ENCODE data around the gene GLTP. TPM values are rescaled to one million over a fixed set of nuclear protein-coding genes. Genes with fewer than 3 reads are reported as not detected.

Gene GLTP
- total RNA-seq, 1 experiment from 2014 or later, result 25.8 TPM

- TF ChIP-seq, protein P1, sequence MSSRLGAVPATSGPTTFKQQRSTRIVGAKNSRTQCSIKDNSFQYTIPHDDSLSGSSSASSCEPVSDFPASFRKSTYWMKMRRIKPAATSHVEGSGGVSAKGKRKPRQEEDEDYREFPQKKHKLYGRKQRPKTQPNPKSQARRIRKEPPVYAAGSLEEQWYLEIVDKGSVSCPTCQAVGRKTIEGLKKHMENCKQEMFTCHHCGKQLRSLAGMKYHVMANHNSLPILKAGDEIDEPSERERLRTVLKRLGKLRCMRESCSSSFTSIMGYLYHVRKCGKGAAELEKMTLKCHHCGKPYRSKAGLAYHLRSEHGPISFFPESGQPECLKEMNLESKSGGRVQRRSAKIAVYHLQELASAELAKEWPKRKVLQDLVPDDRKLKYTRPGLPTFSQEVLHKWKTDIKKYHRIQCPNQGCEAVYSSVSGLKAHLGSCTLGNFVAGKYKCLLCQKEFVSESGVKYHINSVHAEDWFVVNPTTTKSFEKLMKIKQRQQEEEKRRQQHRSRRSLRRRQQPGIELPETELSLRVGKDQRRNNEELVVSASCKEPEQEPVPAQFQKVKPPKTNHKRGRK (CRISPR knock-in tag; IDR thresholded peaks at IDR 0.05; ENCODE audit: borderline replicate concordance), result no peak
- TF ChIP-seq ZNF416 (CRISPR knock-in tag; IDR thresholded peaks at IDR 0.05) (no peak), FOXP4 (CRISPR knock-in tag; IDR thresholded peaks at IDR 0.05) (no peak)
These were observed 39.1 kb upstream of the GLTP start (continued) for GRCh38 chr12:109919456-109919855.

- no peaks in the 10 kb centered on the region; the same call in 1 of the 2 replicates for H3K27me3 Mint-ChIP-seq (ENCODE audit: low read depth)
- CTCF ChIA-PET, result interaction anchor here (1.0 kb wide), 1 partner anchor 12 kb away, joined by 3 read pairs; no protein-coding TSS in a partner anchor
- no peak for ATAC-seq
- H3K4me1 Mint-ChIP-seq, result peaks cover 10% of the 10 kb centered on the region; the same call in 1 of the 2 replicates
- no peak overlapping the region for H3K27ac Mint-ChIP-seq
- H3K36me3 Mint-ChIP-seq, result peaks cover 36% of the 10 kb centered on the region
- POLR2A ChIA-PET, result no interaction called here
- no peak for DNase-seq (ENCODE audit: low spot score)
- no peak overlapping the region for H3K4me3 Mint-ChIP-seq
- H3K9me3 Mint-ChIP-seq, result peaks cover 5% of the 10 kb centered on the region; the same call in 1 of the 2 replicates
- TF ChIP-seq CBFB (CRISPR knock-in tag; IDR thresholded peaks at IDR 0.05; ENCODE audit: low read depth) (no peak), ZBTB21 (CRISPR knock-in tag; IDR thresholded peaks at IDR 0.05; ENCODE audit: borderline replicate concordance) (no peak), ZBTB43 (CRISPR knock-in tag; IDR thresholded peaks at IDR 0.05) (no peak), FOXJ3 (CRISPR knock-in tag; IDR thresholded peaks at IDR 0.05; ENCODE audit: borderline replicate concordance) (no peak), PRRX2 (CRISPR knock-in tag; IDR thresholded peaks at IDR 0.05) (no peak), NR3C1 (CRISPR knock-in tag; conservative IDR thresholded peaks at IDR 0.05; ENCODE audit: low read depth) (no peak), SMAD4 (CRISPR knock-in tag; IDR thresholded peaks at IDR 0.05) (no peak), IRF2 (CRISPR knock-in tag; IDR thresholded peaks at IDR 0.05; ENCODE audit: borderline replicate concordance, low read depth) (no peak), JAZF1 (CRISPR knock-in tag; IDR thresholded peaks at IDR 0.05) (no peak), ATF6 (CRISPR knock-in tag; IDR thresholded peaks at IDR 0.05) (no peak), EMX1 (CRISPR knock-in tag; IDR thresholded peaks at IDR 0.05) (no peak), GRHL2 (CRISPR knock-in tag; IDR thresholded peaks at IDR 0.05; ENCODE audit: insufficient replicate concordance, severe bottlenecking) (no peak)
- TF ChIP-seq, protein P2, sequence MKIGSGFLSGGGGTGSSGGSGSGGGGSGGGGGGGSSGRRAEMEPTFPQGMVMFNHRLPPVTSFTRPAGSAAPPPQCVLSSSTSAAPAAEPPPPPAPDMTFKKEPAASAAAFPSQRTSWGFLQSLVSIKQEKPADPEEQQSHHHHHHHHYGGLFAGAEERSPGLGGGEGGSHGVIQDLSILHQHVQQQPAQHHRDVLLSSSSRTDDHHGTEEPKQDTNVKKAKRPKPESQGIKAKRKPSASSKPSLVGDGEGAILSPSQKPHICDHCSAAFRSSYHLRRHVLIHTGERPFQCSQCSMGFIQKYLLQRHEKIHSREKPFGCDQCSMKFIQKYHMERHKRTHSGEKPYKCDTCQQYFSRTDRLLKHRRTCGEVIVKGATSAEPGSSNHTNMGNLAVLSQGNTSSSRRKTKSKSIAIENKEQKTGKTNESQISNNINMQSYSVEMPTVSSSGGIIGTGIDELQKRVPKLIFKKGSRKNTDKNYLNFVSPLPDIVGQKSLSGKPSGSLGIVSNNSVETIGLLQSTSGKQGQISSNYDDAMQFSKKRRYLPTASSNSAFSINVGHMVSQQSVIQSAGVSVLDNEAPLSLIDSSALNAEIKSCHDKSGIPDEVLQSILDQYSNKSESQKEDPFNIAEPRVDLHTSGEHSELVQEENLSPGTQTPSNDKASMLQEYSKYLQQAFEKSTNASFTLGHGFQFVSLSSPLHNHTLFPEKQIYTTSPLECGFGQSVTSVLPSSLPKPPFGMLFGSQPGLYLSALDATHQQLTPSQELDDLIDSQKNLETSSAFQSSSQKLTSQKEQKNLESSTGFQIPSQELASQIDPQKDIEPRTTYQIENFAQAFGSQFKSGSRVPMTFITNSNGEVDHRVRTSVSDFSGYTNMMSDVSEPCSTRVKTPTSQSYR (CRISPR knock-in tag; IDR thresholded peaks at IDR 0.05), result no peak
These were observed 35.7 kb upstream of the GLTP start for GRCh38 chr12:109916045-109916444.

Measured in WTC11 (cell line).